WTC11 (cell line): ENCODE measurements around the gene FAM227B. TPM values are rescaled to one million over a fixed set of nuclear protein-coding genes. Genes with fewer than 3 reads are reported as not detected.

Experiments
- ATAC-seq: fragments of 200-7000 bp; cut with Tn5 transposase; 2 replicates; pipeline ENCODE4 v1.10.0; 2021; ENCODE audit warnings: mild to moderate bottlenecking, moderate library complexity
- CTCF ChIA-PET: fragments of 300-600 bp; sonication (Branson Sonifier 250); formaldehyde crosslinking; loops from one replicate; lab custom pipeline; 2021; ENCODE audit warnings: antibody characterized with exemption; lab: Charles Lee
- POLR2A ChIA-PET: fragments of 350-600 bp; sonication (Branson Sonifier 250); formaldehyde crosslinking; loops from one replicate; lab custom pipeline; 2021; ENCODE audit warnings: antibody characterized with exemption; lab: Charles Lee
- DNase-seq: peaks from one replicate; pipeline ENCODE4 v3.0.0; 2021; ENCODE audit warnings: low spot score
- H3K27ac Mint-ChIP-seq: 2 replicates; pipeline ENCODE4 v1.8.0; 2021; ENCODE audit warnings: mixed read lengths
- H3K27me3 Mint-ChIP-seq: 2 replicates; pipeline ENCODE4 v1.8.0; 2021; ENCODE audit warnings: low read depth, mild to moderate bottlenecking, moderate library complexity, mixed read lengths
- H3K36me3 Mint-ChIP-seq: 2 replicates; pipeline ENCODE4 v1.8.0; 2021; ENCODE audit warnings: mixed read lengths
- H3K4me1 Mint-ChIP-seq: 2 replicates; pipeline ENCODE4 v1.8.0; 2022; ENCODE audit warnings: mixed read lengths
- H3K4me3 Mint-ChIP-seq: 2 replicates; pipeline ENCODE4 v1.8.0; 2021; ENCODE audit warnings: mild to moderate bottlenecking, moderate library complexity, mixed read lengths
- H3K9me3 Mint-ChIP-seq: 2 replicates; pipeline ENCODE4 v1.8.0; 2021; ENCODE audit warnings: mixed read lengths
- AR ChIP-seq: fragments of 250-450 bp; sonication (Bioruptor Pico); IDR thresholded peaks from 2 replicates; pipeline ENCODE4 v1.9.0; 2021; ENCODE audit warnings: mild to moderate bottlenecking
- ATF3 ChIP-seq: sonication (generic); formaldehyde crosslinking; conservative IDR thresholded peaks from 2 replicates; pipeline ENCODE4 v1.8.1; 2022; ENCODE audit warnings: mild to moderate bottlenecking, missing genetic modification reagents
- ETV6 ChIP-seq: sonication (generic); formaldehyde crosslinking; IDR thresholded peaks from 2 replicates; pipeline ENCODE4 v1.8.1; 2022; ENCODE audit warnings: mild to moderate bottlenecking, missing genetic modification reagents
- FOXK1 ChIP-seq: sonication (generic); formaldehyde crosslinking; IDR thresholded peaks from 2 replicates; pipeline ENCODE4 v1.8.0; 2022; ENCODE audit warnings: mild to moderate bottlenecking, moderate library complexity, missing genetic modification reagents
- MAX ChIP-seq: sonication (generic); formaldehyde crosslinking; IDR thresholded peaks from 2 replicates; pipeline ENCODE4 v1.8.0; 2022; ENCODE audit warnings: mild to moderate bottlenecking, missing genetic modification reagents
- TEAD1 ChIP-seq: sonication (generic); formaldehyde crosslinking; IDR thresholded peaks from 2 replicates; pipeline ENCODE4 v1.8.0; 2022; ENCODE audit warnings: mild to moderate bottlenecking, missing genetic modification reagents
- ZNF121 ChIP-seq: sonication (generic); formaldehyde crosslinking; IDR thresholded peaks from 2 replicates; pipeline ENCODE4 v1.8.0; 2023; ENCODE audit warnings: missing genetic modification reagents
- ZNF232 ChIP-seq: sonication (generic); formaldehyde crosslinking; IDR thresholded peaks from 2 replicates; pipeline ENCODE4 v1.8.0; 2022; ENCODE audit warnings: mild to moderate bottlenecking, missing genetic modification reagents
- ZNF416 ChIP-seq: fragments of 250-450 bp; sonication (Bioruptor Pico); IDR thresholded peaks from 2 replicates; pipeline ENCODE4 v1.9.0; 2021; ENCODE audit warnings: mild to moderate bottlenecking, inconsistent platforms
- ZNF671 ChIP-seq: fragments of 250-450 bp; sonication (Bioruptor Pico); IDR thresholded peaks from 2 replicates; pipeline ENCODE4 v1.8.0; 2021; ENCODE audit warnings: mild to moderate bottlenecking
- total RNA-seq: library from RNA; stranded (reverse); gene quantifications from 3 replicates; pipeline ENCODE4 v1.2.3, GENCODE V29; 2021
- TF ChIP-seq, protein P1 (sequence below): sonication (generic); formaldehyde crosslinking; conservative IDR thresholded peaks from 2 replicates; pipeline ENCODE4 v1.8.1; 2023; ENCODE audit warnings: mild to moderate bottlenecking, low read depth, missing genetic modification reagents, moderate library complexity
- TF ChIP-seq, protein P2 (sequence below): sonication (generic); formaldehyde crosslinking; IDR thresholded peaks from 2 replicates; pipeline ENCODE4 v1.8.0; 2023; ENCODE audit warnings: missing genetic modification reagents
- TF ChIP-seq, protein P3 (sequence below): sonication (generic); formaldehyde crosslinking; IDR thresholded peaks from 2 replicates; pipeline ENCODE4 v1.8.1; 2023; ENCODE audit warnings: mild to moderate bottlenecking, missing genetic modification reagents

The FAM227B gene
- total RNA-seq, 1 experiment from 2014 or later, result 6.8 TPM

DNA sequence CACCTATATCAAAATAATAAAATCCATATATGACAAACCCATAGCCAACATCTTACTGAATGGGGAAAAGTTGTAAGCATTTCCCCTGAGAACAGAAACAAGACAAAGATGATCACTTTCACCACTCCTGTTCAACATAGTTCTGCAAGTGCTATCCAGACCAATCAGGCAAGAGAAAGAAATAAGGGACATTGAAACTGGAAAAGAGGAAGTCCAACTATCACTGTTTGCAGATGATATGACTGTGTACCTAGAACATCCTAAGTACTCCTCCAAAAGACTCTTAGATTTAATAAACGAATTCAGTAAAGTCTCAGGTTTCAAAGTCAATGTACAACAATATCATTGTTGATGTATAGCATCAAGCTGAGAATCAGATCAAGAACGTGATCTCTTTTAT is 233.1 kb downstream of the FAM227B start:
- Mint-ChIP-seq H3K4me1 (peaks cover 38% of the 10 kb centered on the region), H3K36me3 (no peaks in the 10 kb centered on the region; the same call in 1 of the 2 replicates), H3K27ac (no peak overlapping the region), H3K4me3 (no peak overlapping the region), H3K9me3 (peaks cover 3% of the 10 kb centered on the region), H3K27me3 (no peaks in the 10 kb centered on the region)
- ChIA-PET CTCF (no interaction called here), POLR2A (no interaction called here)
- DNase-seq, result no peak
- TF ChIP-seq FOXK1, result no peak
- TF ChIP-seq, protein P1, sequence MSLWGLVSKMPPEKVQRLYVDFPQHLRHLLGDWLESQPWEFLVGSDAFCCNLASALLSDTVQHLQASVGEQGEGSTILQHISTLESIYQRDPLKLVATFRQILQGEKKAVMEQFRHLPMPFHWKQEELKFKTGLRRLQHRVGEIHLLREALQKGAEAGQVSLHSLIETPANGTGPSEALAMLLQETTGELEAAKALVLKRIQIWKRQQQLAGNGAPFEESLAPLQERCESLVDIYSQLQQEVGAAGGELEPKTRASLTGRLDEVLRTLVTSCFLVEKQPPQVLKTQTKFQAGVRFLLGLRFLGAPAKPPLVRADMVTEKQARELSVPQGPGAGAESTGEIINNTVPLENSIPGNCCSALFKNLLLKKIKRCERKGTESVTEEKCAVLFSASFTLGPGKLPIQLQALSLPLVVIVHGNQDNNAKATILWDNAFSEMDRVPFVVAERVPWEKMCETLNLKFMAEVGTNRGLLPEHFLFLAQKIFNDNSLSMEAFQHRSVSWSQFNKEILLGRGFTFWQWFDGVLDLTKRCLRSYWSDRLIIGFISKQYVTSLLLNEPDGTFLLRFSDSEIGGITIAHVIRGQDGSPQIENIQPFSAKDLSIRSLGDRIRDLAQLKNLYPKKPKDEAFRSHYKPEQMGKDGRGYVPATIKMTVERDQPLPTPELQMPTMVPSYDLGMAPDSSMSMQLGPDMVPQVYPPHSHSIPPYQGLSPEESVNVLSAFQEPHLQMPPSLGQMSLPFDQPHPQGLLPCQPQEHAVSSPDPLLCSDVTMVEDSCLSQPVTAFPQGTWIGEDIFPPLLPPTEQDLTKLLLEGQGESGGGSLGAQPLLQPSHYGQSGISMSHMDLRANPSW, result no peak
- no peak for TF ChIP-seq ETV6 (CRISPR knock-in tag)
- TF ChIP-seq MAX (CRISPR knock-in tag), result no peak
- TF ChIP-seq AR (CRISPR knock-in tag), result no peak
- no peak for TF ChIP-seq ZNF232 (CRISPR knock-in tag)
- ATAC-seq, result no peak

GRCh38 chr15:49383266-49383665 is 237.4 kb downstream of the FAM227B start:
- ATAC-seq, result no peak
- CTCF ChIA-PET, result no interaction called here
- Mint-ChIP-seq H3K27ac (no peak overlapping the region), H3K4me3 (no peak overlapping the region), H3K36me3 (no peaks in the 10 kb centered on the region), H3K27me3 (no peaks in the 10 kb centered on the region), H3K4me1 (peaks cover 38% of the 10 kb centered on the region), H3K9me3 (no peaks in the 10 kb centered on the region)
- no peak for DNase-seq
- POLR2A ChIA-PET, result no interaction called here
- TF ChIP-seq ZNF121 (no peak), ZNF416 (CRISPR knock-in tag) (no peak)

DNA sequence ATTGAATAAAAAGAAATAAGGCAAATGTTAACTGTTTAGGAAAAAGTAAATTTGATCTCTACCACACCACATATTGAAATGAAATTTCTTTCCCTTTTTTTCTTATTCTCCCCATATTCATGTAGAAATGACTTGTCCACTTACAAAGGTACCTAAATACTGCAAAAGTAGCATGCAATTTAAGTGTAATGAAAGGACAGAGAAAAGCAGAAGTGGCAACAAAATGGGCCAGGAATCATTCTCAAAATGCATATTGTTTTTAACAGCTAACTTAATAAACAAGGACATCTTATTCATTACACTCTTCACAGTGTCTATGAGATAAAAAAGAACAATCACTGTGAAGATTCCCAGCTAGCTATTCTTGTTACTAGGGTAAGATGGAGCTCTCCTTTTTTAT is 238.2 kb downstream of the FAM227B start:
- ATAC-seq, result no peak
- no peak for DNase-seq
- no peaks in the 10 kb centered on the region for H3K36me3 Mint-ChIP-seq
- peaks cover 38% of the 10 kb centered on the region for H3K4me1 Mint-ChIP-seq
- POLR2A ChIA-PET, result no interaction called here
- no peaks in the 10 kb centered on the region for H3K27me3 Mint-ChIP-seq
- TF ChIP-seq, protein P2, sequence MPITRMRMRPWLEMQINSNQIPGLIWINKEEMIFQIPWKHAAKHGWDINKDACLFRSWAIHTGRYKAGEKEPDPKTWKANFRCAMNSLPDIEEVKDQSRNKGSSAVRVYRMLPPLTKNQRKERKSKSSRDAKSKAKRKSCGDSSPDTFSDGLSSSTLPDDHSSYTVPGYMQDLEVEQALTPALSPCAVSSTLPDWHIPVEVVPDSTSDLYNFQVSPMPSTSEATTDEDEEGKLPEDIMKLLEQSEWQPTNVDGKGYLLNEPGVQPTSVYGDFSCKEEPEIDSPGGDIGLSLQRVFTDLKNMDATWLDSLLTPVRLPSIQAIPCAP (CRISPR knock-in tag), result no peak
- TF ChIP-seq, protein P3, sequence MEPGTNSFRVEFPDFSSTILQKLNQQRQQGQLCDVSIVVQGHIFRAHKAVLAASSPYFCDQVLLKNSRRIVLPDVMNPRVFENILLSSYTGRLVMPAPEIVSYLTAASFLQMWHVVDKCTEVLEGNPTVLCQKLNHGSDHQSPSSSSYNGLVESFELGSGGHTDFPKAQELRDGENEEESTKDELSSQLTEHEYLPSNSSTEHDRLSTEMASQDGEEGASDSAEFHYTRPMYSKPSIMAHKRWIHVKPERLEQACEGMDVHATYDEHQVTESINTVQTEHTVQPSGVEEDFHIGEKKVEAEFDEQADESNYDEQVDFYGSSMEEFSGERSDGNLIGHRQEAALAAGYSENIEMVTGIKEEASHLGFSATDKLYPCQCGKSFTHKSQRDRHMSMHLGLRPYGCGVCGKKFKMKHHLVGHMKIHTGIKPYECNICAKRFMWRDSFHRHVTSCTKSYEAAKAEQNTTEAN, result no peak
- TF ChIP-seq TEAD1, result no peak
- no peak for TF ChIP-seq ZNF671
- TF ChIP-seq ATF3 (CRISPR knock-in tag), result no peak
- no peaks in the 10 kb centered on the region for H3K9me3 Mint-ChIP-seq
- H3K4me3 Mint-ChIP-seq, result no peak overlapping the region
- CTCF ChIA-PET, result no interaction called here
- no peak overlapping the region for H3K27ac Mint-ChIP-seq
